HFFc6 (cell line): ENCODE results near the gene GUCY2D. TPM values are rescaled to one million over a fixed set of nuclear protein-coding genes. Genes with fewer than 3 reads are reported as not detected.
A peak's percentile ranks its signal among the peaks of the same experiment; 100 is the strongest.
"Not testable (repeated sequence)": the region's sequence is repeated elsewhere in the genome, so short reads cannot be mapped to it uniquely, and the experiment has no call there.

Experiments used
- DNase-seq: peaks from one replicate; pipeline ENCODE4 v3.0.0-alpha.2; 2018
- H3K27ac Mint-ChIP-seq: 2 replicates; pipeline ENCODE4 v1.8.0; 2020; ENCODE audit warnings: mild to moderate bottlenecking, mixed read lengths
- H3K27me3 Mint-ChIP-seq: 2 replicates; pipeline ENCODE4 v1.8.0; 2021; ENCODE audit warnings: mild to moderate bottlenecking, moderate library complexity, mixed read lengths; ENCODE audit not compliant: insufficient read depth
- H3K36me3 Mint-ChIP-seq: 2 replicates; pipeline ENCODE4 v1.8.0; 2021; ENCODE audit warnings: low read depth, mixed read lengths
- H3K4me1 Mint-ChIP-seq: 2 replicates; pipeline ENCODE4 v1.8.0; 2020; ENCODE audit warnings: low read depth, mixed read lengths
- H3K4me3 Mint-ChIP-seq: 2 replicates; pipeline ENCODE4 v1.8.0; 2020; ENCODE audit warnings: mild to moderate bottlenecking, moderate library complexity, mixed read lengths
- H3K9me3 Mint-ChIP-seq: 2 replicates; pipeline ENCODE4 v1.8.0; 2020; ENCODE audit warnings: mild to moderate bottlenecking, mixed read lengths
- CTCF ChIP-seq: fragments of 200-600 bp; sonication (generic); IDR thresholded peaks from 2 replicates; pipeline ENCODE4 v1.5.0; 2021; ENCODE audit warnings: antibody characterized with exemption, mild to moderate bottlenecking
- total RNA-seq, 6 experiments: library from RNA; stranded (reverse); fragmentation: NEBNext Ultra II Directional; extraction: Animal tissue kit (Norgen Biotek cat#: 25700); gene quantifications; 2 replicates in 1 of 6; 3 replicates in 5 of 6; pipeline ENCODE4 v1.2.3, GENCODE V29; 2021

Gene GUCY2D
- total RNA-seq, 6 experiments from 2014 or later, result not detected

GRCh38 chr17:8019665-8020650, 17.5 kb downstream of the GUCY2D start:
- H3K27me3 Mint-ChIP-seq, result peaks cover 25% of the 10 kb centered on the region
- no peak overlapping the region for H3K27ac Mint-ChIP-seq

DNA sequence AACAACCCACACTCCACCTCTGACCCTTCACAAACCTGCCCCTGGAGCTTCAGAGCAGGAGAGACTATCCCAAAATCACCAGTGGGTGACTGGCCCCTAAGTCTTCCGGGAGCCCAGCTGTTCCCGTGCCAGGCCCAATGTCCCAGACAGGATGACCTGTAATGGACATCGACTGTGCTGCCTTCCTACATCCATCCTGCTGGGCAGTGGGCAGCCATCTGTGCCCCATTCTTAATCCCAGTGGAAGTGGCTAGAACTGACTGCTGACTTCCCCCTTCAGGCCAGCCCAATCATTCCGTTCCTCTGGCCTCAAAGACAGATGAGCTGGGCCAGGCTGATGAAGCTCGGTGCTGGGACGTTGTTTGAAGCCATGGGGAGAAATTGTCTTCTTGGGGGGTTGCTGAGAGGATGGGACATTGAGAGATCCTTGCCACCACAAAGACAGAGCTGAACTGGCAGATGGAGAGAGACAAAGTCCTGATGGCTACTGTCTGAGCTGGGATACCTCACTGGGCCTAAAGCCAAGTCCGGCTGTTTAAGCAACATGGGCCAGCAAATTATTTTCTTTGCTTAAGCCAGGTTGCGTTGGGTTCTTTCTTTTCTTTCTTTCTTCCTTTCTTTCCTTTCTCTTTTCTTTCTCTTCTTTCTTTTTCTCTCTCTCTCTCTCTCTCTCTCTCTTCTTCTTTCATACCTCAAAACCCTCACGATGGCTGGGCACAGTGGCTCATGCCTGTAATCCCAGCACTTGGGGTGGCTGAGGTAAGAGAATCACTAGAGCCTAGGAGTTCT, 18.6 kb downstream of the GUCY2D start:
- Mint-ChIP-seq H3K36me3 (no peaks in the 10 kb centered on the region), H3K27ac (no peak overlapping the region), H3K9me3 (no peaks in the 10 kb centered on the region), H3K27me3 (peaks cover 30% of the 10 kb centered on the region), H3K4me1 (peaks cover 52% of the 10 kb centered on the region), H3K4me3 (no peak overlapping the region)
- no peak for DNase-seq
- no peak for TF ChIP-seq CTCF

More at GRCh38 chr17:8019665-8020650, 17.5 kb downstream of the GUCY2D start:
- TF ChIP-seq CTCF, result no peak
- Mint-ChIP-seq H3K9me3 (no peaks in the 10 kb centered on the region), H3K36me3 (no peaks in the 10 kb centered on the region), H3K4me3 (no peak overlapping the region), H3K4me1 (peaks cover 52% of the 10 kb centered on the region)
- no peak for DNase-seq

- no peak for TF ChIP-seq CTCF
- H3K4me1 Mint-ChIP-seq, result peaks cover 49% of the 10 kb centered on the region
- H3K27ac Mint-ChIP-seq, result no peak overlapping the region; the same call in 1 of the 2 replicates
- H3K36me3 Mint-ChIP-seq, result no peaks in the 10 kb centered on the region
- H3K4me3 Mint-ChIP-seq, result no peak overlapping the region
- no peak for DNase-seq
- no peaks in the 10 kb centered on the region for H3K9me3 Mint-ChIP-seq
- peaks cover 35% of the 10 kb centered on the region for H3K27me3 Mint-ChIP-seq
These were observed 19.3 kb downstream of the GUCY2D start for GRCh38 chr17:8021565-8022359.

- Mint-ChIP-seq H3K36me3 (no peaks in the 10 kb centered on the region), H3K9me3 (no peaks in the 10 kb centered on the region), H3K27ac (no peak overlapping the region), H3K27me3 (peaks cover 35% of the 10 kb centered on the region), H3K4me3 (no peak overlapping the region), H3K4me1 (peaks cover 42% of the 10 kb centered on the region)
- DNase-seq, result no peak
- no peak for TF ChIP-seq CTCF
These were observed 20.1 kb downstream of the GUCY2D start for GRCh38 chr17:8022360-8023003.

GRCh38 chr17:8024161-8024560, 21.7 kb downstream of the GUCY2D start:
- DNase-seq, H3K36me3 Mint-ChIP-seq: not testable (repeated sequence)

More at GRCh38 chr17:8024161-8024560, 21.7 kb downstream of the GUCY2D start:
- peaks cover 39% of the 10 kb centered on the region for H3K4me1 Mint-ChIP-seq
- H3K27me3 Mint-ChIP-seq, result peaks cover 42% of the 10 kb centered on the region
- H3K9me3 Mint-ChIP-seq, H3K4me3 Mint-ChIP-seq: not testable (repeated sequence)
- peak overlapping the region; percentile 14; the same call in 1 of the 2 replicates for H3K27ac Mint-ChIP-seq
